ENCODE results near the gene ANO7. TPM values are rescaled to one million over a fixed set of nuclear protein-coding genes. Genes with fewer than 3 reads are reported as not detected.

The ANO7 gene
- total RNA-seq, 6 donors from 2014 or later, result 0.30 to 1.3 (median 1.1) TPM

DNA sequence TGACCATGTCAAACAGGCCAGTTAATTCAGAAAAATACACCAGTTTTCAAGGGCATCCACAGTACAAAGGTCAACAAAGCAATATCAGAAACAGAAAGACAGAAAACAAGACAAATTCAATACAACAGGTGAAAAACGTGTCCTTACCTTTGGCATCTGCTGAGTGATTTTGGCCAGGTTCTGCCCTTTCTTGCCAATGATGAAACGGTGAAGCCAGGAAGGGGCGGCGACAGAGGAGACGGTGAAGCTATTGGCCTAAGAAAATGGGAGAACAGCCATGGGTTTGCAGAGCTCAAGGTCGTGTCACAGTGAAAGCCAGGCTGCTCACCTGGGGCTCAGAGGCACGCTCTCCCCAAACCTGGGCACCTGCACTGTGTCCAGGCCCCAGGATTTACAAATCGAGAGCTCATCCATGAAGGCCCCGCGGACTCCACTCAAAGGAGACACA, 66.5 kb downstream of the ANO7 start:
- no peak overlapping the region for H3K4me3 ChIP-seq
- TF ChIP-seq EP300 (IDR thresholded peaks at IDR 0.05), result no peak
- TF ChIP-seq, protein P1, sequence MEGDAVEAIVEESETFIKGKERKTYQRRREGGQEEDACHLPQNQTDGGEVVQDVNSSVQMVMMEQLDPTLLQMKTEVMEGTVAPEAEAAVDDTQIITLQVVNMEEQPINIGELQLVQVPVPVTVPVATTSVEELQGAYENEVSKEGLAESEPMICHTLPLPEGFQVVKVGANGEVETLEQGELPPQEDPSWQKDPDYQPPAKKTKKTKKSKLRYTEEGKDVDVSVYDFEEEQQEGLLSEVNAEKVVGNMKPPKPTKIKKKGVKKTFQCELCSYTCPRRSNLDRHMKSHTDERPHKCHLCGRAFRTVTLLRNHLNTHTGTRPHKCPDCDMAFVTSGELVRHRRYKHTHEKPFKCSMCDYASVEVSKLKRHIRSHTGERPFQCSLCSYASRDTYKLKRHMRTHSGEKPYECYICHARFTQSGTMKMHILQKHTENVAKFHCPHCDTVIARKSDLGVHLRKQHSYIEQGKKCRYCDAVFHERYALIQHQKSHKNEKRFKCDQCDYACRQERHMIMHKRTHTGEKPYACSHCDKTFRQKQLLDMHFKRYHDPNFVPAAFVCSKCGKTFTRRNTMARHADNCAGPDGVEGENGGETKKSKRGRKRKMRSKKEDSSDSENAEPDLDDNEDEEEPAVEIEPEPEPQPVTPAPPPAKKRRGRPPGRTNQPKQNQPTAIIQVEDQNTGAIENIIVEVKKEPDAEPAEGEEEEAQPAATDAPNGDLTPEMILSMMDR (IDR thresholded peaks at IDR 0.05), result no peak
- no peak for TF ChIP-seq POLR2A (IDR thresholded peaks at IDR 0.05)
- TF ChIP-seq POLR2AphosphoS5 (IDR thresholded peaks at IDR 0.05), result no peak
- H3K27me3 ChIP-seq, result no peaks in the 10 kb centered on the region
- ATAC-seq (ENCODE audit: low FRiP score in 2 of 2) (no peak), DNase-seq (no peak)
- H3K36me3 ChIP-seq, result peaks cover 64 to 98% (median 86%) of the 10 kb centered on the region in 4 donors
- no peaks in the 10 kb centered on the region for H3K9me3 ChIP-seq
- no peaks in the 10 kb centered on the region for H3K4me1 ChIP-seq
- 93 to 96% methylated on average over 9 to 10 of the region's 10 CpGs for WGBS, 2 donors
- H3K27ac ChIP-seq, result no peak overlapping the region

DNA sequence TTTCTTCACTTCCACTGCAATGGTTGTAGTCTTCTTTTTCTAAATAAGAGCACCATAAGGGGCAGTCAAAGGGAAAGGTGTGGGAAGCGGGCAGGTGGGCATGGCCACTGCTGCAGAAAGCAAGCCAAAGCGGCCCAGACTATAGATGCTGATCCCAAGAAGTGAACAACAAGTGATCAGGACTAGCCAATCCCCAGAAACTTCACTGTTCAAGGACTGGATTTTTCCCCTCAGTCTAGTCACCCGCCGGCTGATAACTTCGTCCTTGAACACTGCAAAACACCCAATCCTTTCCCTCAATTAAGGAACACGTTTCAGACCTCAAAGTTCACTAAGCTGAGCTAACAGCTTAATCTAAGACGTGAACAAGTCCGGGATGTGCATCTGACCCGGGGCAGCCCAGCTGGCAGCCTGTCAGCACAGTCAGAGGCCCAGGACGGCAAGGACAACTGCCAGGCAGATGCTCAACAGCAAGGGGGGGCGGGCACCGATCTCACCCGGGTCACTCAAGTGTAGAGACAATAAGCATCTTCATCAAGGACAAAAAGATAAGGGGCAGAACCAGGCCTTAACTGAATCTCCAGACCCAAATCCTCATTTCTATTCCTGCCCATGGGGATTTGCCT, 67.2 kb downstream of the ANO7 start:
- TF ChIP-seq, protein P1 (IDR thresholded peaks at IDR 0.05), result no peak
- TF ChIP-seq EP300 (IDR thresholded peaks at IDR 0.05), result no peak
- TF ChIP-seq POLR2A (IDR thresholded peaks at IDR 0.05), result no peak
- TF ChIP-seq POLR2AphosphoS5 (IDR thresholded peaks at IDR 0.05), result no peak
- no peaks in the 10 kb centered on the region for H3K9me3 ChIP-seq
- no peak overlapping the region for H3K4me3 ChIP-seq
- H3K36me3 ChIP-seq, result peaks cover 58 to 98% (median 86%) of the 10 kb centered on the region in 4 donors
- no peak for DNase-seq
- WGBS, 2 donors, result 90 to 97% methylated on average over 12 to 13 of the region's 13 CpGs
- H3K4me1 ChIP-seq, result no peaks in the 10 kb centered on the region
- H3K27ac ChIP-seq, result no peak overlapping the region
- ATAC-seq (ENCODE audit: low FRiP score in 2 of 2), result no peak
- no peaks in the 10 kb centered on the region for H3K27me3 ChIP-seq

DNA sequence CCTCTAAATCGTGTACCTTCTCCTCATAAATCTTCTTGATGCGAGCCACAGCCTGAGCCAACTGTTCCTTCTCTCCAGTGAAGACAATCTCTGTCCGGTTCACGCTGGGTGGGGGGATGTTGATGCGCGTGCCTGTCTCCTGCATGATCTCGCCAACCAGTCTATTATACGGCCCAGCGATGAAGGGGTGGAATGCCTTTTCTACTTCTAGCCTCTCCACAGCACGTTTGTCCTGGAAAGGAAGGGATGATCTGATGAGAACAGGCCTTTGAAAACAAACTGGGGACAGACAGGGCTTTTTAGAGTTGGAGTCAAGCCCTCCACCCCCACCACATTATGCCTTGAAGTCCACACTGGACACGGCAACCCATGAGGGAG, 67.7 kb downstream of the ANO7 start:
- Histone ChIP-seq H3K4me1 (no peaks in the 10 kb centered on the region), H3K27ac (no peak overlapping the region), H3K9me3 (no peaks in the 10 kb centered on the region), H3K36me3 (peaks cover 58 to 98% (median 86%) of the 10 kb centered on the region in 4 donors), H3K27me3 (no peaks in the 10 kb centered on the region), H3K4me3 (no peak overlapping the region)
- 88 to 92% methylated on average over 11 of the region's 11 CpGs for WGBS, 2 donors
- TF ChIP-seq EP300 (IDR thresholded peaks at IDR 0.05) (no peak), POLR2AphosphoS5 (IDR thresholded peaks at IDR 0.05) (no peak), POLR2A (IDR thresholded peaks at IDR 0.05) (no peak)
- TF ChIP-seq, protein P1 (IDR thresholded peaks at IDR 0.05), result no peak
- DNase-seq, result no peak
- no peak for ATAC-seq (ENCODE audit: low FRiP score in 2 of 2)

DNA sequence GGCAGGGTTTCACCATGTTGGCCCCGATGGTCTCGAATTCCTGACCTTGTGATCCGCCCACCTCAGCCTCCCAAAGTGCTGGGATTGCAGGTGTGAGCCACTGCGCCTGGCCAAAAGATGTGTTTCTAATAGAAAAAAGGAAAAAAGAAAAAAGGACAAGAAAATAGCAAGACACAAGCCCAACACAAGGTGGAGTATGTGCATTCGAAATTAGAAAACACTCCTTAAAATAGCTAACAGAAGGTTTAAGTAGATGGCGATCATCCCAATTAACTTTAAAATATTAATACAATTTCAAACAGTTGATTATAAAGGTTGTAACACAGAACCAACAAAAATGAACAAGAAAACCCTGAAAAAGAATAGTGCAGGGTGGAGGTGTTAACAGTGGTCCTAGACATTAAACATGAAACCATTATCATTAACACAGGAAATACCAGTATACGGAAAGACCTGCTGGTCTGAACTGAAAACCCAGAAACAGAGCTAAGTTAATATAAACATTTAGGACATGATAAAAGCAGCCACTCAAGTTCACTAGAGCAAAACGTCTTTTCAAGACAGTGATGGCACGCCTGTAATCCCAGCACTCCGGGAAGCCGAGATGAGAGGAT, 69.0 kb downstream of the ANO7 start:
- Histone ChIP-seq H3K4me1 (peaks cover 0 to 6% (median 0%) of the 10 kb centered on the region in 4 donors), H3K27ac (no peak overlapping the region), H3K4me3 (no peak overlapping the region), H3K27me3 (no peaks in the 10 kb centered on the region), H3K36me3 (peaks cover 53 to 98% (median 86%) of the 10 kb centered on the region in 4 donors), H3K9me3 (no peaks in the 10 kb centered on the region)
- ATAC-seq (ENCODE audit: low FRiP score in 2 of 2), result no peak
- 87 to 88% methylated on average over 11 of the region's 11 CpGs for WGBS, 2 donors
- TF ChIP-seq POLR2A (IDR thresholded peaks at IDR 0.05) (no peak), EP300 (IDR thresholded peaks at IDR 0.05) (no peak), POLR2AphosphoS5 (IDR thresholded peaks at IDR 0.05) (no peak)
- TF ChIP-seq, protein P1 (IDR thresholded peaks at IDR 0.05), result peak in 1 of 6 experiments; percentile 5
- DNase-seq, result no peak
